Astrocyte of the cerebellum (primary cell): ENCODE data around the gene DSCAML1.

ENCODE experiments used
- DNase-seq: peaks from one replicate; pipeline ENCODE4 v3.0.0-alpha.2; 2011; ENCODE audit warnings: low read depth
- H3K4me3 ChIP-seq: 2 replicates; pipeline ENCODE4 v1.5.1; 2011; ENCODE audit warnings: mild to moderate bottlenecking, low read depth, low read length, moderate library complexity
- CTCF ChIP-seq: IDR thresholded peaks from 2 replicates; pipeline ENCODE4 v1.5.1; 2012; ENCODE audit warnings: low read length, low read depth, moderate library complexity, mild to moderate bottlenecking; ENCODE audit errors: missing control alignments
- in situ Hi-C: cut with HindIII; loops from 2 replicates; pipeline ENCODE4 v1.10.0; 2017; ENCODE audit warnings: low sequenced_read_pairs

Gene DSCAML1

GRCh38 chr11:117826190-117826570, 29.2 kb upstream of the DSCAML1 start:
- in situ Hi-C loops: no loop called here

DNA sequence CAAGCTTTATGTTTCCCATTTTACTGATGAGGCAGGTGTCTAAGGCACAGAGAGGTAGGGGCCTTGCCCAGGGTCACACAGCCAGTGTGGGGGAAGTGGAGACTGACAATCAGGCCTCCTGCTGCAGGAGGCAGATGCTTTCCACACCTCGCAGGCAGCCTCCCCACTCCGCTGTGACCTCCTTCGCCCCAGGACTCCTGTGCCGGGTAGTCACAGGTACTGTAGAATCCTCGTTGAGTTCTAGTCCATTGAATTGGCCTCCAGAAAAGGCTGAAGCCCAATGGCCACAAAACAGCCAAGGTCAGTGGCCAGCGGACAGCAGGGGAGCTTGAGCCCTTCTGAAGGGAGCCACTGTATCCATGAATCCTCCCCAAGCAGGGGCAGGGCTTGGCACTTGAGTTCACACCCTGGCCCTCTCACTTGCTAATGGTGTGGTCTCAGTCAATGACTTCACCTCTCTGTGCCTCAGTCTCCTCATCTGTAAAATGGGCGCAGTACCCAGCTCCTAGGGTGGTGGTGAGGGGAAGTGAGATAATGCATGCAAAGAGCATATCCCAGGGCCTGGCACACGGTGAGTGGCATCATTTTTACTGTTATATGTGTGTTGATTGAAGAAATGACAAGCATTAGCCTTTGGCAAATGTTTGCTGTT, 28.6 kb upstream of the DSCAML1 start:
- no peak overlapping the region for H3K4me3 ChIP-seq
- no peak for DNase-seq
- in situ Hi-C loops: no loop called here
- TF ChIP-seq CTCF: no peak

More at GRCh38 chr11:117826190-117826570, 29.2 kb upstream of the DSCAML1 start:
- TF ChIP-seq CTCF: no peak
- H3K4me3 ChIP-seq: no peak overlapping the region
- no peak for DNase-seq

DNA sequence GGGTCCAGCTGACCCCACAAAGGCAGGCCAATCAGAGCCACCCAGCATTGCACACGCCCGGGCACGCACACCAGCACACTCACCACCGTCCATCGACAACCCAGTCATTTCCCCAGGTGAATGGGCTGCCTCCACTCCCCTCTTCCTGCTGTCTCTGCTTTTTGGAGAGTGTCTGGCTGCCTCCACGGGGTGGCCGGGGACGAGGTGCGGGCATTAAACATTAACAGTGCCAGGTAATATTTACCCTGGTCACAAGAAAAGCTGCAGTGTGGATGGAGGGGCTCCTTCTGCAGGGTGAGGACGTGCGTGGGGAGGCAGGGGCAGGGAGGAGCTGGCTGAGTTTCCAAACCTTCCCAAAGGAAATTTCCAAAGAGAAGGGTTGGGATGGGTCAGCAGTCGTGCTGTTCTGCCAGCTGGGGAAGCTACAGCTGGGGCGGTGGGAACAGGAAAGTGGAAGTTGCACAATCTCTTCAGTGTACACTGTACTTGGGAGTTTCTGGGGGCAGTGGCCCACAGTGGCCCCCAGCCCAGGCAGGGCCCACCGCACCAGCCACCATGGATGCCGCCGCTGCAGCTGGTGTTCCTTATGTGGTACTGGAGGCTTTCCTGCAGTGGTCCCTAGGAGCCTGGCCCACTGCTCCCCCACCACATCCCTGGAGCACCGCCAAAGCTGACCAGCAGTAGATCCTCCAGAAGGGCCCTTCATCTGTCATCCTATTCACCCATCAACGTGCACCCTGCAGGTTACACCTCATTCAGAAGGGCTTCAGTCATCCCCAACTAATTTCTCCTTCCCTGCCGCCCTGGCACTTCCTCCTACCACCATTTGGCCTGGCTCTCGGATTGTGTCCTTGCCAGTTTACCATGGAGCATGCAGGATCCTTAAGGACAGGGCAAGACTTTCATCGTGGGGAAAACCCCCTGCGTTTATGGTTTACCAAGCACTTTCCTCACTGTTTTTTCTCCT, 27.8 kb upstream of the DSCAML1 start, which contains the start of gene FXYD2:
FXYD2 (minus strand) TSS at position 174 of the 967 bp plus-strand sequence; CDS start at position 108, 66 bp downstream.
- in situ Hi-C loops: loop anchor here (25.0 kb wide), 1 partner anchor 112 kb away; the partner anchor contains the start of gene TMPRSS13
- DNase-seq: no peak
- no peak for TF ChIP-seq CTCF
- no peak within 1 kb of the TSS for H3K4me3 ChIP-seq

GRCh38 chr11:117823946-117824420, 27.0 kb upstream of the DSCAML1 start:
- no peak overlapping the region for H3K4me3 ChIP-seq
- DNase-seq: no peak
- TF ChIP-seq CTCF: no peak
- in situ Hi-C loops: loop anchor here (25.0 kb wide), 1 partner anchor 113 kb away; the partner anchor contains the start of gene TMPRSS13

DNA sequence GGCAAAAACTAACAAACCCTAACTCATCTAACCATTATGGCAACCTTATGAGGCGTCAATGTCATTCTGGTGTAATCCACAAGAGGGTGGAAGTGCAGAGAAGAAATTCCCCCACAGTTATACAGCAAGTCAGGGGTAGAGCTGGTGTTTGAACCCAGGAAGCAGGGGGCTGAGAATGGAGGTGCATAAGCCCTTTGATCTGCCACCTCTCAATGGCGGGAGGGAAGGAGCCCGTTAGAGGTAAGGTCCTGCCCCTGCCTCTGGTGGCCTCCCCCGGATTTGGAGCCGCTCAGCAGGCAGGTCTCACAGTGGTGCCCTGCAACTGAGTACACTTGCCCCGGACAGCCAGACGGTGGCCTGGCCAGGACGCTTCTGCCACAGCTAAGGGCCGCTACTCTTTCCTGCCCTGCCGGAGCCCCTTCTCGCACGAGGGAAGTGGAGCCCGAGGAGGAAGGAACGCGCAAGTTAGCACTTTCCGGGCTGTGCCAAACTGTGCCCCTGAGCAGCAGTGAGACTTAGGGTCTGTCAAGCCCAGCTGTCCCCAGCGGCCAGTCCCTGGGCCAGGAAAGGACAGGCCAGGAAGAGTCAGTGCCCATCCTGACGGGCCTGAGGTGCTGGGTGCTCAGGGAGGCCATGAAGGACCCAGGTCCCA, 26.4 kb upstream of the DSCAML1 start:
- TF ChIP-seq CTCF: peak; percentile 15
- in situ Hi-C loops: loop anchor here (25.0 kb wide), 1 partner anchor 114 kb away; the partner anchor contains the start of gene TMPRSS13
- no peak overlapping the region for H3K4me3 ChIP-seq
- no peak for DNase-seq
